HG03064 (cell line): ENCODE measurements around the gene GARNL3.

Experiments
- ATAC-seq: cut with Tn5 transposase; IDR thresholded peaks from one replicate; pipeline ENCODE4 v1.9.1; 2021; ENCODE audit warnings: low read depth; ENCODE audit not compliant: unreplicated experiment

Gene GARNL3

DNA sequence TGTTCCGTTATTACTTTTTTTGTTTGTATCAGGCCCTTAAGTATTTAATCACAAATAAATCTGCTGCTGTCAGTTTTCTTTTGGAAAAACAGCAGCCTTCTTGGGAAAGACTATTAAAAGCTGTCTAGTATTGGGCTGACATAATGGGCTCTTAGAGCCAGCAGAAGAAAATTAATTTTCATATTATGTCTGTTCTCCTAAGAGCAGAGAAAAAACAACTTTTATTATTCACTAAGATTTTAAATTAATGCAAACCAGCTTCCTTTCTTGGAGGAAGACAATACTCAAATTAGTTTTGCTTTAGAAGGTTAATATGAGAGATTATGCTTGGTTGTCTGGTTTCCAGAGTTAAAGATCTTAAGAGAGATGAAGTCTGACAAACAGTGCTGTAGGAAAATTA is 30.6 kb upstream of the GARNL3 start:
- no peak for ATAC-seq

DNA sequence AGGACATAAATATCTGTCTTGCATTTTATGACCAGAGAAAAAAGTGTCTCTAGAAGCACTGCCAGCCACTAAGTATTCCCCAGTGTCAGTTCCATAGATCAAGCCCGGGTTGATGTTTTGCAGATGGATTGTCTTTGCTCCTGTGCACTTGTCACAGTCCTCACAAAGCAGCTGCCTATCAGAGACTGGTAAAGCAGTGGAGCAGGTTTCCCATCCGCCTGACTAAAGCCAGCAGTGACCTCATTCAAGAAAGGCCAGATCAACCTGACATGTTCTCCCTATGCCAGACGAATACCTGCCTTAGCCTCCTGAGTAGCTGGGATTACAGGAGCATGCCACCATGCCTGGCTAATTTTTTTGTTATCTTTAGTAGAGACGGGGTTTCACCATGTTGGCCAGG is 26.8 kb upstream of the GARNL3 start:
- ATAC-seq = no peak

DNA sequence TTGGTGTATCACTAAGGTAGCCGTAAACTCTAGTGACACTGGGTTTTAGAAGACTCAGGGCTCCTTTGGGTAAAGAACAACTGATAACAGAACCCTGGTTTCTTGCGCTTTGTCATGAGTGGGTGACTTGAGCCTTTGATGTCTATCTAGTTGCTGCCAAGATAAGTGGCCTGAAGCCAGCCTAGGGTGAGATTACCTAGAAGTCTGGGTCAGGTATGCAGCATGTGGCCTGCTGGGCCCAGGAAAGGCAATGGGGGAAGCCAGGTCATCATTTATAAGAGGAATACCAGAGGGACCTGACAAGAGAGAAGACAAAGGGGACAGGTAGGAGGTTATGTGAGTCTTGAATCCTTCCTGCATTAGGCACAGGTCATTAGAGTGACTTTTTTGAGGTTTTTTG is 23.2 kb upstream of the GARNL3 start:
- ATAC-seq = no peak

DNA sequence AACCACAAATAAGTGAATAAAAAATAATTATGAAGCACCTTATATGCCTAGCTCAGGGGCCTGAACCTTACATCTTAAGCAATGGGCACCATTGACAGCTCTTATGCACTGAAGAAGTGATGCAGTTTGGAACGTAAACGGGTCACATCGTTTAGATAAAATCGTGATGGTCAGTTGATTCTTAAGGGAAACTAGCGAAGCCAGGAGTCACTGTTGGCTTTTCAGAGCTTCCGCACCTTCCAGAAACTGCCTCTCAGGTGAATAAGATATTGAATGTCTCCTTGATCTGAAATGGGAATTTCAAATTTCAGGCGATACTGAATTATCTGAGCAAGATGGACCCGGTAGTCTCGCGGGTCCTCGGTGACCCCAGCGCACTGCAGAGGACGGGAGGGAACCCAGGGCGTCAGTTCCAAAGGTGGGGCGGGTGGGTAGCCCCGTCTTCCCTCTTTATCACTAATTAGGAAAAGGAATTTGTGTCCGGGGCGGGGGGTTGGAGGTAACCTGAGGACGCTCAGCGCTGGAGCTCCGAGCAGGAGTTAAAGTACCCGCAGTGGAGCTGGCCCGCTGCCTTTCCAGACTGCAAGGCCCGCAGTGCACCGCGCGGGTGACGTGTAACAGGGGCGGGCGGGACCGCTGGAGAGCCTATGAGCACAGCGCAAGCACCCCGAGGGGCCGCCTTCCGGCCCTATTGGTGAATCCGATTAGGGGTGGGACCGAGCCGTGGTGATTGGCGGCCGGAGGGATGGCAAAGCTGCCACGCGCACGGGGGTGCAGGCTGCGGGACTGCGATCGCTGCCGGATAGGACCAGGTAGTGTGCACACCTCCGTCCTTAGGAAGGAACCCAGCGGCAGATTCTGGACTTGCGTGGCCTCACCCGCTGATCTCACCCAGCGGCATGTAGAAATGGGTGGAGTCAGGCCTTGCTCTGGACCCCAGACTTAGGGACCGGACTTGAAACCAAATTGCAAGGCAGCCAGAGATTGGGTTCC is 19.7 kb upstream of the GARNL3 start:
- peak; percentile 98 for ATAC-seq

DNA sequence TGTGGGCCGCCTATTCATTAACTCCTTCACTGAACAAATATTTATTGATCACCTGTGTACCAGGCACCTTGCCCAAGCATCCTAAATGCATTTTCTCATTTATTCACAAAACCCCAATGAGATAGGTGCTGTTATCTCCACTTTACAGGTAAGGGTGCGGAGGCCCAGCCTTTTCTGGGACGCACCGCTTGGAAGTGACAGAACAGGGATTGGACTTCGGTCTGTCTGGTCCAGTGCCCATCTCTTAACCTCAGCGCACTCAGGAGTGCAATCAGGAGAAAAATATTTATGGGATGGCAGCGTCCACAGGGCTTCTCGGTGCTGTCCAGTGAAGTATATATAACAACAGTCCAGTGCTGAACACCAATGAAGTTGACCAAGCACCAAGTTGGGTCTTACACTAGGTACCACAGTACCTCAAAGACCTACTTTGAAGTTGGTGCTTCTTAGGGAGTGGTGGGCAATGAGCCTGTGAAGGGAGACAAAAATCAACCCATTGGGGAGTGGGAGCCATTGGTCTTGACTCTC is 18.9 kb upstream of the GARNL3 start:
- ATAC-seq = no peak

DNA sequence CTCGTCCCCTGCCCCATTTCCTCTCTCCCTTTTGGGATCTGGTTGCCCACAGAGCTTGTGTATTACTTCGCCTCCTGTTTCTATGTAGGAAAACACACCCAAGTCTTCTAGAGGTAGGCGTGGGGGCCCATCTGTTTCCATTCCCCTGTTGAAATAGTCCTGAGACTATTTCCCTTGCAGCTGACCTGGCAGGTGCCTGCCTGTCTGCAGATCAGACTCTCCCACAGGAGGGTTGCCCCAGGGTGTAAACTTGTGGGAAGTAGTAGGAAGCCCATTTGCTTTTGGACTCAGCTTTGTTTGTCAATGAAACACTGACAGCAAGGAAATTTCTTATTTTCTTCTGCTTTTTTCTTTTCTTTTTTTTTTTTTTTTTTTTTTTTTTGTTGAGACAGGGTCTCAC is 16.3 kb upstream of the GARNL3 start:
- no peak for ATAC-seq

DNA sequence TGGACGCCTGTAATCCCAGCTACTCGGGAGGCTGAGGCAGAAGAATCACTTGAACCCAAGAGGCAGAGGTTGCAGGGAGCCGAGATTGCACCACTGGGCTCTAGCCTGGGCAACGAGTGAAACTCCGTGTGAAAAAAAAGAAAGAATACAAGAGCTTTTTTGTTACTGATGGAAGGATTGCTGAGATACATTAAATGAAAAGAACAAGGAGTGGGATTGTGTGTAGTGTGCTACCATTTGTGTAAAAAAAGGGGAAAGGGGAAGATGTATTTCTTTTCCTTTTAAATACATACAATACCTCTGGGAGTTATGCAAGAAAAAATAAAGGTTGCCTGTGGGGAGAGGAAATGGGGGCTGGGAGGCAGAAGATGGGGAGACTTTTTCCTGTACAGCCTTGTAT is 14.7 kb upstream of the GARNL3 start:
- ATAC-seq = no peak

DNA sequence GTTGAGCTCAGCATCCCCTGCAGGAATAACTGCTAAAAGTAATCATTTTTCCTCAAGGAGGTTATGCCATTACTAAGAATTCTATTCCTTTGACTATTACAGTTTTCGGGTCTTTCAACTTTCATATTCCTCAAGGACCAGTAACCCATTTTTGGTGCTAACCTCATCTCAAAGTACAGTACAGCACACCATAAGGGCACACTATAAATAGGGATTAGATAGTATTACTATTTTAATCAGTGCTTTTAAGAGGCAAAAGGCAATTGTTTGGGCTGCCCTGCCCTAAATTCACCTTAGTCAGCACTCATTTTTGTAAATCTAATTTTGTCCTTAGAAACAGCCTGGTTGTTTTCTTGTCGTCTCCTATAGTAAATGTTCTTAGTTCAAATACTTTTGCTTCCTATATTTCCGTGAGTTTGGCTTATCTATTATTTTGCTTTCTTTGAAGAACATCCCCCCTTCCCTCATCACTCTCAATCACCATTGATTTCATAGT is 13.6 kb upstream of the GARNL3 start:
- ATAC-seq = no peak

DNA sequence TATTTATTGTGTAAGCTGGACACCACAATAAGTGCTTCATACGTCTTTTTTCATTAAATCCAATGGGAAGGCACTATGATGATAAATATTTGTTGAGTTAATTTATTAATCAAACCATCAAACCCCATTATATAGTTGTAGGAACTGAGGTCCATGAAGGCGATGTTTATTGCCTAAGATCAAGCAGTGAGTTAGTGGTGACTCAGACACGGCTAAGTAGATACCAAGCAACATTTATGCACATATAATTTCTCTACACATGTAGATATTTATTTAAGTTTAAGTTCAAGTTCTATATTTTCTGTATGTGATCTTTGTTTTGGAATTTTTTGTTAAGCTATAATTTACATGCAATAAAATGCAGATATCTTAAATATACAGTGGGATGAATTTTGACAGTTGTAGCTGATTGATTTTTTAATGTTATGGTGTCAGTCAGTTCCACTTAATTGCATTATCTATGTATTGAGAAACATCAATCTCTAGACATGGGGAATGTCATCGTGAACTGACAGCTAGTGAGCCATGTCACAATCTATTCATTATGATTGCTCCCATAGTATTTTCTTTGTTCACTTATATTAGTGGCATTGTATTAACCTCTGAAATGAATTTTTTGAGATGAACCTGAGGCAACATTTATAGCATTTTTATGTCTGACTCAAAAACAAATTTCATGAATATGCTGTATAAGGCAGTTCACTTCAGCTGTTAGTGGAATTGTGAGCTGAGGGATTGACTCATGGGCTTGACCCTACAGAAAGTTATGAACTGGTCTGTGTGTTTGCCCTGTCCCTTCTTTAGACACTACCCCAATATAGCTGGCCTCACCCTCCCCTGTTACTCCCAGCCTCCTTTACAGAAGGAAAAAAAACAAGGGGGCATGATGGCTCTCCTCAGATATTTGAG is 11.9 kb upstream of the GARNL3 start:
- no peak for ATAC-seq

DNA sequence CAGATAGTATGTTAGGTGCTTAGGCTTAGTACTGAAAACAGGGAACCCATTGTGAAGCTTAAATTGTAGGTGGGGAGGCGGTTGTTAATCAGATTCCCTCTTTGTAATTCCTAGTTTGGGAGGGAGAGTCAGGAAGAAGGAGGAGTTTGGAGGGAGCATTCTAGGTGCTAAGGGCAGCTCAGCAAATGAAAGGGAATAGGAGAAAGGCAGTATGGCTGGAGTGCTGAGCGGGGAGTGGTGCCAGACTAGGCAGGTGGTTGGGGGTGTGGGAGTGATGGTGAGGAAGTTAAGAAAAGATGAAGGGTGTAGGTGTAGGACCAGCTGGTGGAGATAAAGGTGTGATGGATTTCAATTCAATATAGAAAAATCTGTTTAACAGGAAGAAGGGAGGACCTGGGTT is 11.1 kb upstream of the GARNL3 start:
- no peak for ATAC-seq

DNA sequence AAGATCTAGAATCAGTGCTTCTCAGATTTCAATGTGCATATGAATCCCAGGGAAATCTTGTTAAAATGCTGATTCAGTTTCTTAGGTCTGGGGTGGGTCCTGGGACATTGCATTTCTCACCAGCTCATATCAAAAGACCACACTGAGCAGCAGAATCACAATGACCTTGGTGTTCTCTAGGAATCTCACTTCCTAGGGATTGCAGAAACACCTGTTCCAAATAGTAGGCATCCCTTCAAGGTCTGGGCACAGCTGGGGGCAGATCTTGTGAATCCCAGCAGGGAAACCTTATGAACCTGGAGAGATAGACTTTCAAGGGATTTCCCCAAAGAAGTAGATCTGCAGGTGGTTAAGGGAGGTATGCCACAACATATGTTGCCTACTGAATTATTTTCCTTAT is 8.9 kb upstream of the GARNL3 start:
- no peak for ATAC-seq

DNA sequence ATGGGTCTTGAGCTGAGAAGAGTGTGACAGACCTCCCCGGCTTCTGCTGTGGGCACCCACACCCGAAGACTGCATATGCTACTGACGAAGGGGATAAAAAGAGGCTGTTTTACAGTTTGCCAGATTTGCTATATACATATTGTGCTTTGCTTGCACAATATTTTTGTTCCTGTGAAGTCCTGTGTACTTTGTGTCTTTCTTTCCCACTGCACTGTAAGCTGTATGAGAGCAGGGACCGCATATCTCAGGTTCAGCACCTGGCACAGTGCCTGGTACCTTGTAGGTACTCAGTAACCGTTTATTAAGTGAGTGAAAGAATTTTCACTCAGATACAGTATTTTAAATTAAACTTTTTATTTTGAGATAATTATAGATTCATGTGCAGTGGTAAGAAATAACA is 8.2 kb upstream of the GARNL3 start:
- no peak for ATAC-seq

DNA sequence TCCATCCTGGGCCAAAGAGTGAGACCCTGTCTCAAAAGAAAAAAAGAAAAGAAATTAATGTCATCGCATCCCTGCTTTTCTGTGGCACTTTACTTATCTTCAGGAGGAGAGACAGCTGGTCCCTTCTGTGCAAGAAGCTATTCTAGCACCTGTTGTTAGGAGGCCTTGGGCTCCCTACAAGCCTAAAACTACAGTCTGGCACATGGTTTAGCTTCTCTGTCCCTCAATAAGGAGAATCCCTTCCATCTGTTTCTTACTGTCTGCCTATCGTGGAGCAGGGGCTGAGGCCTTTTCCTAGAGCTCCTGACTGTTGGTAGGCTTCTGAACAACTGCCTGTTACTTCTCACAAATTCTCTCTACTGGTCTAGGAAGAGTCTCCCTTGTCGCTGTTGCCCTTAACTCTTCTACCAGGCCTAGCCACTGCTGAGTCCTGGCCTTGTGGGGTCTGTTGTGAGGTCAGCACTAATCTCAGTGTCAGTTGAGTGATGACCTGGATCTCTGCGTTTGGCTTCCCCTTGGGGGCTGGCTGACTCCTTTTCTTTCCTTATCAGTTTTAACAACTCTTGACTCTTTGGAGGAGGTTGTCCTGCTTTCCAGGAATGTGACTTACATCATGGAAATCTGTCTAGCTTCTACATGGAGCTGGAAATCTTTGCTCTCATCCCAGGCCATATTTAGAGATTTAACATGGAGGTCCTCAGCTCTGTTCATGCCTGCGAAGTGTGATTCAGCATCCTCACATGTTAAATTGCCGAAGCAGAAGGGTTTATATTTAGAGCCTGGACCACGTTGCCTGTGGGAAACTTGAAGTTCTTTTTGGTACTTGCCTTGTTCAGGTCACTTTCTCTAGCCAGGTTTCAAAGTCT is 5.7 kb upstream of the GARNL3 start:
- no peak for ATAC-seq

DNA sequence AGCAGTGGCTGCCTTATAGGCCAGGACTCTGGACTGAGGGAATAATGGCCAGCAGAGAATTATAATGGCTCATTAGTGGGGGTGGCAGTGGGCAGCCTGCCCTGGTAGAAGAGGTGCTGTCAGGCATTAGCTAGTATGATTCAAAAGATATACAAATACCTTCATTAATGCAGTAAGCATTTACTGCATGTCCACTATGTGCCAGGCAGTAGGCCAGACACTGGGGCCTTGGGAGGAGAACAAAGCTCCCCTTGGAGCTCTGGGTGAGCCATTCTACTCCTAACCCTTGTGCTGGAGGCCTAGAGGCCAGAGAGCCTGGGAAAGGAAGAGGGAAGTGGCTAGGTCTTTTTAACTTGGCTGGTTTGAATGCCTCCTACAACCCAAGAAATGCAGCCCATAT is 2.0 kb upstream of the GARNL3 start:
- no peak for ATAC-seq

DNA sequence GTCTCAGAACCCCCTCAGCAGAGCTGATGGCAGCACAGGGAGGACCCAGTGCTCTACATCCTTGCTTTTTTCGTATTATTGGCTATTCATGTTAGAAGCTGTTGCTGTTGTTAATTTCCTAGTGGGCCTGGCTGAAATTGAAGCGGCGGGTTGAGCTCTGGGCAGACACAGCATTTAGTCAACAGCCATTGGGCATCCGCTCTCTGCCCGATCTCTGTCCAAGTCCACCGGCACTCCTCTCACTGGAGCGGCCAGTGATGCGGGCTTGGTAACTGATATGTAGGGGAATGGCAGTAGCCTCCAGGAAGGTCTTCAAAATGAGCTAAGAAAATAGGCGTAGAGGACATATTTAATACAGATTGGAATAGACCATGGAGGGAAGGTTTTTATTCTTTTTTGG is 1.3 kb upstream of the GARNL3 start:
- no peak for ATAC-seq

DNA sequence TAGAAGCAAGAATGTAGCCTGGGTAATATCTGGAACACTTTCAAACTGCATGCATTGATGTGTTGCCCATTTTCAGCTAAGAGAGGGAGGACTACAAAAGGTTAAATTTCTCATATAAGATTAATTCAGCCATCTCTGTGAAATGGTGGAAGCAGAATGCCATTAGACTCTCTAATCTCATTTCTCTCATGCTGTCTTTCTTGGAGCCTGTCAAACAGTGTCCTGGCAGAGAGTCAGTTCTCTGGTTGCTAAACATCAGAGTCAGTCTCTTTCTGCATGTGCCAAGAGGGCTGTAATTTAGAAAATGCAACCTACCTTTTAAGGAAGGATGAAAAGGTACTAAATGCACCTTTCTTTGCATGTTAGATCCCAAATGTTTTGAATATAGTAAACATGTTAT is 910 bp upstream of the GARNL3 start:
- ATAC-seq = no peak

DNA sequence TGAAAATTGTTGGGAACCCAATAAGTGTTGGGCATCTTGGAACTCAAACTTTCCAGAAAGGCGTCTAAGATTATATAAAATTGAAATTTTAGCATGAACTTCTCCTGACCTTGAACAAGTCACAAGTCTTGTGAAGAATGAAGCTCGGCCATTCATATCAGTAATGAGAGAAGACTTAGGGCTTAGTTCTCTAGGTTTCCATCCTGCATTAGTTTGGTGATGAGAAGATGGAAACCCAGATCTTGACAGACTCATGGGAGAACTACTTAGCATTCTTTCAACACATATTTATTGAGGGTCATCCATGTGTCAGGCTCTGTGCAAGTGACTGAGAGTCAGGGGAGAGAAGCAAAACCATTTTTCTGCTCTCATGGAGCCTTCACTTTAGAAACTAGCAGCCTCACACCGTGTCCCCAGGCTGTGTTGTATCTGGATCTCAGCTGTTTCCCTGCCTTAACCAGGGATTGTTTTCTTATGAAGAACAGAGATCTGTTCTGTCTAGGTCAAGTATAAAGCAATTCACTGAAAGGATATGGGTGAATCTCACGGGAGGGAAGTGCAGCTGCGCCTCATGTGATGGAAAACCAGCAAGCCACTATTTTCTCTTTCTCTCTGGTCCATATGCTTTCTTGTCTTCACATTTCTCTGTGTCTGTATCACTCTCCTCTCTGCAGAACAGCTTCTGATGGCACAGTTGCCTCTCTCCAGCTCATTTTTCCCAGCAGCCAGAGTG is 3.4 kb downstream of the GARNL3 start:
- ATAC-seq = no peak

DNA sequence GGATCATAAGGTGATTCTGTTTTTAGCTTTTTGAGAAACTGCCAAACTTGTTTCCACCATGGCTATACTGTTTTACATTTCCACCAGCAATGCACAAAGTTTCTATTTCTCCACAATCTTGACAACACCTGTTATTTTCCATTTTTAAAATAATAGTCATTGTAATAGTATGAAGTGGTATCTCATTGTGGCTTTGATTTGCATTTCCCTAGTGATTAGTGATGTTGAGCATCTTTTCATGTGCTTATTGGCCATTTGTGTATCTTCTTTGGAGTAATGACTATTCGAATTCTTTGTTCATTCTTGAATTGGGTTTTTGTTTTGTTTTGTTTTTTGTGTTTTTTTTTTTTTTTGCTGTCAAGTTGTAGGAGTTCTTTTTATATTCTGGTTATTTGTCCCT is 4.9 kb downstream of the GARNL3 start:
- no peak for ATAC-seq

DNA sequence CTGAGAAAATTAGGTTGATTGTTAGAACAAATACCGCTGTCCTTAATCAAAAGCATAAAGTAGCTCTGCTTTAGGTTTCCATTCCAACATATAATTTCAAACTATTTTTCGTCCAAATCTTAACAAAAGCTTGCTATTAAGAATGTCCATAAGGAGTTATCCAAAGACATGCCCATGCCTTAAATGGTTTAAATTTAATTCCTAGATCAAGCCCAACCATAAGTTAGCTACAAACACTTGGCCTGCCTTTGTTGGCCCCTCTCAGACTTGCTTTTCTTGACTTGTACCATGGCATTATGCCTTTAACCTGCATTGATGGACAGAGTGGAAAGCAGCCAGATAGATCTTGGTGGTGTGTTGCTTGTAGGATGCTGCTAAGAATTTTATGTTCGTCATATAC is 8.8 kb downstream of the GARNL3 start:
- ATAC-seq = no peak

DNA sequence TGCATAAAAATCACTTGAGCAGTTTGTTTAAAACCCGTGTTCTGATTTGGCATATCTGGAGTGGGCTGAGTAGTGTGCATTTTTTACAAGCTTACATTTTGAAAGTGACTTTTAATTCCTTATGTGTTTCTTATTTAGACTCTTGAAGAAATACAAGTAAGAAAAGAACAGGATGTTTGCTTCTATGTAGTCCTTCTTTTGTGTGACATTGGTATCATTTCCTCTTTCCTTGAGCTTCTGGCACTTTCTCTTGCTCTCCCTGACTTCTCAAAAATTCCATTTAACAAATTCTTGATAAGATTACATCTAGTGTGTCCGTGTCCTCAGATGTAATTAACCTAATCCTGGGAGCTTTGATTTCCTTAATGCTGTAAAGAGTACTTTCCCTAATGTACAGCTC is 12.5 kb downstream of the GARNL3 start:
- no peak for ATAC-seq
